IPS-NIHi7 (cell line): ENCODE measurements around the gene AGTRAP.

Experiments
- DNase-seq: peaks from one replicate; pipeline ENCODE4 v3.0.0; 2012; ENCODE audit warnings: mixed read lengths; ENCODE audit errors: extremely low spot score

Gene AGTRAP

GRCh38 chr1:11706292-11706691 lies 29.6 kb upstream of the AGTRAP start:
- DNase-seq, result no peak

DNA sequence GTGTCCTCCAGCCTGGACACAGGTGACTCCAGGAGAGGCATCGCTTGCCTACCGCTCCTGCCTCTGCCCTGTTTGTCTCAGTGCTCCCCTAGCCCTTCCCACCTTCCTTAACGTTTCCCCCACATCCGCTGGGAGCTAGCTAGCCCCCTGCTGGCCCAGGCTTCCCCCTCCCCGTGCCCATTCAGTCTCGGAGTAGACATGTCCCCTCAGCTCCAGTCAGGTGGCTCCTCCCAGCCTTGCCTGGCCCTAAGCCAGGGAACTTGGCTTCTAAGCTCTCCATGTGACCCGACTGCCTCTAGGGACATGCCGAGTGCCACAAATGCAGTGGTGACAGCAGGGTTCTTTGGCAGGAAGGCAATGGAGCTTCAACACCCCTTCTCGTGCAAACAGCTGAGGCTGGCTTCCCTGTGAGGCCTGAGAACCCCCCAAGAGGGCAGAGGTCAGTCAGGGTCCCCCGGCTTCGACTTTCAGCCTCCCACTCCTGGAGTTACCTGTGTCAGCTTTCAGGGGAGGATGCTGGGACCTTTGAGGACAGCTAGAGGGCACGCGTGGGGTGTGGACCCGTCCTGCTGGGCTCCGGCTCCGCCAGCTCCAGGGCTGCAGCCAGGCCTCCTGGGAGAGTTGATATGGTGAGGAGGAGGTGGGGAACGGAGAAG lies 28.2 kb upstream of the AGTRAP start:
- no peak for DNase-seq

GRCh38 chr1:11708554-11709350 lies 27.2 kb upstream of the AGTRAP start:
- no peak for DNase-seq

DNA sequence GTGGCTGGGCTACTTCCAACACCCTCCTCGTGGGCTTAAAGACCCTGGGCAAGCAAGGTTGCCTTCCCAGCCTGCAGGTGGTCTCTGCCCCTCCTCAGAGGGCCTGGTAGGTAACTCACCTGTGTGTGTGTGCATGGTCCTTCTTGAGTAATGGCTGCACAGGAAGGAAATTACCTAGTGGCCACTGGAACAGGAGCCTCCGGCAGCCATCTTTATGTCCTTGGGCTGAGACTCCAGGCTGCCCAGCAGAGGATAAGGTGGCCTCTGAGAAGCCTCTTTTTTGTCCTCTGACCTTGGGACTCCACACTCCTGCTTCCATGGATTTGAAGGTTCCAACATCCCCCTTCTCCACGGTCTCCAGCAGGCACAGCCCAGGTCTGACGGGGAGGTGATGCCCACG lies 24.4 kb upstream of the AGTRAP start:
- DNase-seq, result no peak

DNA sequence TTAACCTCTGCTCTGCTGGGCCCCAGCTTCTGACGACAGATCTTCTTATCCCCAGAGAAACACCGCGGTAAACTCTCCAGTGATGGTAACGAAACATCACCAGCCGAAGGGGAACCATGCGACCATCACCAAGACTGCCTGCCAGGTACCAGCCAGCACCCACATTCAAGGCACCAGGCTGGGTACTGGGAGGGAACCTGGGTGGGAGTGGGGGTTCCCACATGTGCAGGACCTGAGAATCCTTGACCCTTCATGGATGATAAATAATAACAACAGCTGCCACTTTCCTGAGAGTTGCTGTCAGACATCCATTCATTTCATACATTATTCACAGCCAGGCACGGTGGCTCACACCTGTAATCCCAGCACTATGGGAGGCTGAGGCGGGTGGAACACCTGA lies 23.7 kb upstream of the AGTRAP start:
- DNase-seq, result no peak

GRCh38 chr1:11713095-11713494 lies 22.8 kb upstream of the AGTRAP start:
- no peak for DNase-seq

GRCh38 chr1:11714831-11715575 lies 20.9 kb upstream of the AGTRAP start:
- no peak for DNase-seq

DNA sequence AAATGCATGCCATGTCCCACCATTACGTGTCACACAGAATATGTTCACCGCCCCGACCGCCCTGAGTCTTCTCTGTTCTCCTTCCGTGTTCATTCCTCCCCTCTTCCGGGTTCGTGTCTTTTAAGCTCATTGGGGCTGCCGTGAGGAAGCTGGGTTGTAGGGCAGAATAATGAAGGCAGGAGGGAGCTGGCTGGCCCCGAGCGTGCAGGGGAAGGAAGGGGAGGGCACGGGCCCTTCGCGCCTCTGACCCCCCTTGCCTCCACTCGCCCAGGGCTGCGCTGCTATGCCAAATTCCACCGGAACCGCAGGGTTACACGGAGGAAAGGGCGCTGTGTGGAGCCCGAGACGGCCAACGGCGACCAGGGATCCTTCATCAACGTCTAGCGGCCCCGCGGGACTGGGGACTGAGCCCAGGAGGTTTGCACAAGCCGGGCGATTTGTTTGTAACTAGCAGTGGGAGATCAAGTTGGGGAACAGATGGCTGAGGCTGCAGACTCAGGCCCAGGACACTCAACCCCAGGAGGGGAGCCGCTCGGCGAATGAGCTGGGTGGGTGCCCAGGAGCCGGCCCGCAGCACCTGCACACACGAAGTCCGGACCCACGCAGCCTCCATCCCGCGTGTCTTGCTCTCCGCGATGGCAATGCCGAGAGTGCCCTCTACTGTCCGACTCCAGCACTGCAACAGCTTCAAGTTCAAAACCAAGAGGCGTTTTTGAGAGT lies 16.5 kb upstream of the AGTRAP start:
- no peak for DNase-seq

DNA sequence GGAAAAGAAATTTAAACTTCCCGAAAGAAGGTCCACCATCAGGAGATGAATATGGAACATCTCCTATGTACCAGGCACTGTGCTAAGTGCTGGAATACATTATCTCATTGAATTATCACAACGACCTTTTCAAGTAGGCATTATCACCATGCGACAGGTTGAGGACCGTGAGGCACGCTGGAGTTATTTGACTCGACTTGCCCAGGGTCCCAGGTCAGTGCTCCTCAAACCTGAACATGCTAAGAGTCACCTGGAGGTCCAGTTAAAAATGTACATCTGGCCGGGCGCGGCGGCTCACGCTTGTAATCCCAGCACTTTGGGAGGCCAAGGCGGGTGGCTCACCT lies 15.9 kb upstream of the AGTRAP start:
- no peak for DNase-seq

- no peak for DNase-seq
Measured at GRCh38 chr1:11720525-11720924, 15.4 kb upstream of the AGTRAP start.

- no peak for DNase-seq
Measured at GRCh38 chr1:11721311-11721710, 14.6 kb upstream of the AGTRAP start.

DNA sequence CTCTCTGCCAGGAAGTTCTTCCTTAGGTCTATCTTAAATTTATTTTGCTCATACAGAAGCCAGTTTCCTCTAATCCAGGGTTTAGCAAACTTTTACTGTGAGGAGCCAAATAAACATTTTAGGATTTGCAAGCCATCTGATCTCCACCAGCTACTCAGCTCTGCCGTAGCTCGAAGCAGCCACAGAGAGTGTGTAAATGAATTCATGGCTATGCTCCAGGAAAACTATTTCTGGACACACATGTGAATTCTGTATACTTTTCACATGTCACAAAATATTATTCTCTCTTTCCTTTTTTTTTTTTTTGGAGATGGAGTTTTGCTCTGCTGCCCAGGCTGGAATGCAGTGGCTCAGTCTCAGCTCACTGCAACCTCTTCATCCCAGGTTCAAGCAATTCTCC lies 13.4 kb upstream of the AGTRAP start:
- DNase-seq, result no peak

DNA sequence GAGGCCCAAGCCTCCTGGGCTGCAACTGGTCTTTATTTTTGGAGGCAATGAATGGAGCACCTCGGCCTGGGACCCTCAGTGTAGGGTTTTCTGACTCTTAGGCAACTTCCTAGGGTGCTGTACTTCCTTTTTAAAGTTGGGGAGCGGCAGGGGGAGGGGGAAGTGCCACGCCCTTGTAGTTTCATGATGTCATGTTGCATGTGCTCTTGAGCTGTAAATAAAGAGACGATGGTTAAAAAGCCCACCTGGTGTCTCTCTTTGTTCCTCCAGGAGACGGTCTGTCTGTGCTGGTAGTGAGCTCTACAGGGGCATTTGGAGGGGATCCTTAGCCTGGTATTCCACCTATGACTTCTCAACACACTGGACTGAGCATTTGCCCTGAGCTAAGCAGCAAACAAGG lies 10.3 kb upstream of the AGTRAP start:
- no peak for DNase-seq

- DNase-seq, result no peak
Measured at GRCh38 chr1:11727119-11727518, 8.8 kb upstream of the AGTRAP start.

GRCh38 chr1:11728126-11728806 lies 7.7 kb upstream of the AGTRAP start:
- no peak for DNase-seq

GRCh38 chr1:11729155-11729497 lies 6.8 kb upstream of the AGTRAP start:
- DNase-seq, result no peak

DNA sequence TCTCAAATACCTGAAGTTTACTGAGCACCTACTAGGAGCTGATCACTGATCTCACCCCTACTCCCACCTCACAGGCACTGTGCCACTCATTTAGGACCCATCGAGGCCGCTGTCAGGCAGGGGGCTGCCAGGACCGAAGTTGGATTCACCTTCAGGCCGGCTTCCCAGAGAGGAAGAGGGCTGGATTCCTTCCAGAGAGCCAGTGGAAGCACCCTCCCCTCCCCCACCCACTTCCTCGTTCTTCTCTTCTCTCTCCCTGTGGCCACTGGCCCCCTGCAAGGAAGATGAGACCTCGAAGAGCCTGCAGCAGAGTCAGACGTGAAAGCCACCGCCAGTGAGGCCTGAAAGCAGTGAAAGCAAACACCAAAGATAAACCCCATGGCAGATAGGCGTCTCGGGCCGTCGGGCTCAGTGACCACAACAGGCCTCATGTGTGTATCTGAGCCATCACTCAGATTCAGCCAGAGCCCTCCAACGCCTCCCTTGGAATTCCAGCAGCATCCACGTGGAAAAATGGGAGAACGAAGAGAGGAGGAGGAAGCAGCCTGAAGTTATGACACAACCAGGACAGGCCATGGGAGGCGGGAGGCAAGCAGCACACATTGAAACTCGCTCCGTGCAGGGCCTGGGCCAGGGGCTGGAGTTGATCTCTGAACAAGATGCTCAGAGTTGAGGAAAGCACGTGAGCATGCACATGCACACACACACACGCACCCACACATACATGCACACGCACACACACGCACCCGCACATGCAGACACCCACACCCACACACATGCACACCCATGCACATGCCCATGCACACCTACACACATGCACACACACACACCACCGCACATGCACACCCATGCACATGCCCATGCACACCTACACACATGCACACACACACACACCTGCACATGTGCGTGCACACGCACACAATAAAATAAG lies 6.2 kb upstream of the AGTRAP start:
- DNase-seq, result no peak

GRCh38 chr1:11730429-11730891 lies 5.5 kb upstream of the AGTRAP start:
- no peak for DNase-seq

DNA sequence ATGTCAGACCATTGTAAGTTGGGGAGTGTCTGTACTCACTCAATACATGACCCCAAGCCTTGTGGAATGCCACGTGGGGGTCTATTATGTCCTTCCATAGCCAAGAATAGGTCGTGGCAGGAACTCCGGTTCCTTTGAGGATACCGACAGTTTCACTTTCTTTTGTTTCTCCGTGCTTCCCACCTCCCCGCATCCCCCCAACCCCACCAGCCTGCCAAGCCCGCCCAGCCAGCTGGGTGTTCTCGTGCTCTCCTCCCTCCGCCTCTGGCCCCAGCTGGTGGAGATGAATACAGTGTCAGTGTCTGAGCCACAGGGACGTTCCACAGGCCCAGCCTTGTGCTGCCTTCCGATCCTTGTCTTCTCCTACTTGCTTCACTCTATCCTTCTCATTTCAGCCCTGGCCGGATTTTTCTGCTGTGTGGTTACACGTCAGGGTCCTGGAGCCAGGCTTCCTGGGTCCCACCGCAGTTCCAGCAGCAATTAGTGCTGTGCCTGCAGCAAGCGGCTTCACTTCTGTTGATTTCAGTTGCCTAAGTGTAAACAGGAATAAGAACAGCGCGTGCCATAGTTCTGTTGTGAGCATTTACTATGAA lies 4.1 kb upstream of the AGTRAP start:
- DNase-seq, result peak; percentile 79

DNA sequence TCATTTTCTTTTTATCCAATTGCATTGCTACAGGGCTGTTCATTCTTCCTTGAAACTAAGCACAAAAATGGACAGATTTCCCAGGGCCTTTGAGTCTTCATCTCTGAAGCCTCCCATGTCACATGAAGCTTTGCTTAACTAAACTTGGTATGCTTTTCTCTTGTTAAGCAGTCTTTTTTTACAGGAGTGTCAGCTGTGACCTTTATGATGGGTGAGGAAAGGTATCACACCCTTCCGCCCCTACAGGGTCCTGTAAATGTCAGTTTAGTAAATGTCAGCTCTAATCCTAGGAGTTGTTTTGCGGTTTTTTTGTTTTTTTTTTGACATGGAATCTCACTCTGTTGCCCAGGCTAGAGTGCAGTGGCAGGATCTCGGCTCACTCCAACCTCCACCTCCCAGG lies 2.6 kb upstream of the AGTRAP start:
- no peak for DNase-seq
